Dendritic cell treated with granulocyte-macrophage colony-stimulating factor and Interleukin-4, amounts not matched to agents 40 ng/mL and 50 ng/mL, for 4 days (primary cell): ENCODE results near the gene KIF6.

Source experiments
- H3K27ac Mint-ChIP-seq: one replicate; pipeline ENCODE4 v1.8.0; 2022; ENCODE audit warnings: mild to moderate bottlenecking, mixed read lengths
- H3K27me3 Mint-ChIP-seq: one replicate; pipeline ENCODE4 v1.8.0; 2022; ENCODE audit warnings: mild to moderate bottlenecking, mixed read lengths
- H3K36me3 Mint-ChIP-seq: one replicate; pipeline ENCODE4 v1.8.0; 2022; ENCODE audit warnings: low read depth, mixed read lengths
- H3K4me1 Mint-ChIP-seq: one replicate; pipeline ENCODE4 v1.8.0; 2022; ENCODE audit warnings: low read depth, mixed read lengths
- H3K4me3 Mint-ChIP-seq: one replicate; pipeline ENCODE4 v1.8.0; 2022; ENCODE audit warnings: mild to moderate bottlenecking, moderate library complexity, mixed read lengths
- H3K9me3 Mint-ChIP-seq: one replicate; pipeline ENCODE4 v1.8.0; 2022; ENCODE audit warnings: mixed read lengths
- intact Hi-C: fragments of 100-400 bp; cut with micrococcal nuclease; formaldehyde crosslinking; loops from one replicate; pipeline ENCODE4 v1.15.0; 2022

Gene KIF6

GRCh38 chr6:39386487-39386886 is 338.7 kb downstream of the KIF6 start:
- no peak overlapping the region for H3K27ac Mint-ChIP-seq
- no peaks in the 10 kb centered on the region for H3K4me1 Mint-ChIP-seq
- no peaks in the 10 kb centered on the region for H3K9me3 Mint-ChIP-seq
- no peak overlapping the region for H3K4me3 Mint-ChIP-seq
- intact Hi-C loops: no loop called here
- H3K27me3 Mint-ChIP-seq: peaks cover 4% of the 10 kb centered on the region
- no peaks in the 10 kb centered on the region for H3K36me3 Mint-ChIP-seq

DNA sequence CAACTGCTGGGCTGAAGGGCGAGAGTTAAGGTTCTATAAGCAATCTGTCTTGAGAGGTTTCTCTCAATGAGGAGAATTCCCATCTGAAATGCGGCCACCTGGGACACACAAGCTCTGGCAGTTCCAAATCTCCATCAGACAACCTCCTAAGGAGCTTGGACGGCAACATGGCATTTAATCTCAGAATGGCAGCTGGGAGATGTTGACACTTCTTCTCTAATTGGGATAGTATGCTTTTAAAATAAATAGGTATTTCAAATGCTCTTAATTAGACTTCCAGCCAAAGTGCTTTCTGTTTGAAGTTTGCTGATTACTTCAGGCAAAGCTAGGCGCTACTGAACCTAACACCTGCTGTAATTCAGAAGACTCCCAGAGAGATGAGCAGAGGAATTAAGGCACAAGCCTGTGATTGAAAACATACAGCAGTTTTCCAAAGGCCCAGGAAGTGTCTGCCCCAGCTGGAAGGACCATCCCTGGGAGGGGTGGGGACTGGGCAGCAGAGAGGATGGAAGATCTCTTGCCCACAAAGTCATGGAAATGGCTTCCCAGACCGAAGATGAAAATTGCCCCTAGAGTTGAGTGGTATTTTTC is 343.6 kb downstream of the KIF6 start:
- Mint-ChIP-seq H3K9me3 (no peaks in the 10 kb centered on the region), H3K4me1 (no peaks in the 10 kb centered on the region), H3K27me3 (peaks cover 4% of the 10 kb centered on the region), H3K4me3 (no peak overlapping the region), H3K27ac (no peak overlapping the region), H3K36me3 (no peaks in the 10 kb centered on the region)
- intact Hi-C loops: no loop called here

GRCh38 chr6:39380837-39381549 is 344.2 kb downstream of the KIF6 start:
- Mint-ChIP-seq H3K27ac (no peak overlapping the region), H3K9me3 (no peaks in the 10 kb centered on the region), H3K4me1 (no peaks in the 10 kb centered on the region), H3K4me3 (no peak overlapping the region), H3K36me3 (no peaks in the 10 kb centered on the region), H3K27me3 (peaks cover 3% of the 10 kb centered on the region)
- intact Hi-C loops: no loop called here

DNA sequence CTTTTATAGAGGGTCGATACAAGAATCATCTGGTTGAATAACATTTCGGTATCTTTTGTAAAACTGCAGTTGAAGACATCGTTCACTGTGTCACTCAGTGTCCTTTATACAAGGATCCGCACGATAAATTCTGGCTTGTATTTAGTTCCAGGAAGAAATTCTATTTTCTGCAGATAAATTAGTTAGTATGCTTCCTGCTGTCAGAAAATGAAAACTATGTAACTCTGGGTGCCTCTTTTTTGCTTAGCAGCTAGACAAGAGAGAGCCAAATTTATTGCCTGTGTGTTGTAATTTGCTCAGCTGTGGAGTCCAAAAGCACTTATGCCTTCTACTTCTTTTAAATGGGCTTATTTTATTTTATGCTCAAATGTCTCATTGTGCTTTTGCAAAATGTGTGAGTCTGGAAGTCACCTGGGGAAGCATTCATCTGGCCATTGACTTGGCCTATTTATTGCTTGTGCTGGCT is 346.2 kb downstream of the KIF6 start:
- no peaks in the 10 kb centered on the region for H3K9me3 Mint-ChIP-seq
- no peaks in the 10 kb centered on the region for H3K36me3 Mint-ChIP-seq
- intact Hi-C loops: no loop called here
- H3K27ac Mint-ChIP-seq: no peak overlapping the region
- no peaks in the 10 kb centered on the region for H3K4me1 Mint-ChIP-seq
- H3K4me3 Mint-ChIP-seq: no peak overlapping the region
- H3K27me3 Mint-ChIP-seq: peaks cover 3% of the 10 kb centered on the region

DNA sequence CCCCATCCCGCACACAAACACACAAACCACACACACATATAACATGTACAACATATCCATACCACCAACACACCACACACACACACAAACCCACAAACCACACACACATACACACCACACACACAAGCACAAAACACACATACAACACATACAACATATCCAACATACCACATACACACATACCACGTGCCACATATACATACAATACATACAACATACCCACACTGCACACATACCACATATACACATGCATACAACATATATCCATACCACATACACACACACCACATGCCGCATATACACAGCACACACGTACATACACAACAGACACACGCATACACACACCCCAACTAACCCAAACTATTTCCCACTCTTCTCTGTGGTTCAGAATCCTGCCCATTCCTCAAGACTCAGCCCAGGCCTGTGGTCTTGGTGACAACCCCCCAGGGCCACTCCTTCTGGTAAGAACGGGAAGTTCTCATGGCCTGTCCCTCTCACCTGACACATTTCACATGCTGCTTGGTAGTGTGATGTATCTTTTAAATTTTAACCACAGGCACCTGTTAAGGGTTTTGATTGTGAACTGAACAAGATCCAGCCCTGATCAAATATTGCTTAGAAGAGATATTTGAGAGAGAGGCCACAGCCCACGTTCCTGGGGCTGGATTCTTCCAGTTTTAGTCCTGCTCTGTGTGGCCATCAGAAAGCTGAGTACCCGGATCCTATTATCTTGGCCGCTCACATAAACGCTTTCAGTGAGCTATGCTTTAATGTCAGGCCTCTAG is 346.8 kb downstream of the KIF6 start:
- intact Hi-C loops: no loop called here
- Mint-ChIP-seq H3K27ac (no peak overlapping the region), H3K27me3 (peaks cover 3% of the 10 kb centered on the region), H3K36me3 (no peaks in the 10 kb centered on the region), H3K4me3 (no peak overlapping the region), H3K9me3 (no peaks in the 10 kb centered on the region), H3K4me1 (no peaks in the 10 kb centered on the region)

- Mint-ChIP-seq H3K36me3 (no peaks in the 10 kb centered on the region), H3K4me1 (no peaks in the 10 kb centered on the region), H3K27ac (no peak overlapping the region), H3K9me3 (no peaks in the 10 kb centered on the region), H3K4me3 (no peak overlapping the region), H3K27me3 (peaks cover 1% of the 10 kb centered on the region)
- intact Hi-C loops: no loop called here
Observed at GRCh38 chr6:39377539-39377950, 347.7 kb downstream of the KIF6 start.

DNA sequence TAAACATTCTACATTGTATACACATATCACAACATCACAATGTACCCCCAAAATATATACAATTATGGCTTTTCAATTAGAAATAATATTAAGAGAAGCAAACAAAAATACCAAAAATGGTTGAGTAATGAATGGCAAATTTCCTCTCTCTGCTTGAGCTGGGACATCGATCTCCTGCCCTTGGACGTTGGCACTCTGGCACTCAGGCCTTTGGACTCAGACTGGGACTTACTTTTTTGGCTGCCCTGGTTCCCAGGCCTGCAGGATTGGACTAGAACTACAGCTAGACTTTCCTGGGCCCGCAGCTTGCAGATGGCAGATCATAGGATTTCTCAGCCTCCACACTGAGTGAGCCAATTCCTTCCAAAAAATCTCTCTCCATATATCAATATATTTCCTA is 349.8 kb downstream of the KIF6 start:
- Mint-ChIP-seq H3K4me1 (no peaks in the 10 kb centered on the region), H3K36me3 (no peaks in the 10 kb centered on the region), H3K27me3 (peaks cover 7% of the 10 kb centered on the region), H3K27ac (no peak overlapping the region), H3K4me3 (no peak overlapping the region), H3K9me3 (no peaks in the 10 kb centered on the region)
- intact Hi-C loops: no loop called here

DNA sequence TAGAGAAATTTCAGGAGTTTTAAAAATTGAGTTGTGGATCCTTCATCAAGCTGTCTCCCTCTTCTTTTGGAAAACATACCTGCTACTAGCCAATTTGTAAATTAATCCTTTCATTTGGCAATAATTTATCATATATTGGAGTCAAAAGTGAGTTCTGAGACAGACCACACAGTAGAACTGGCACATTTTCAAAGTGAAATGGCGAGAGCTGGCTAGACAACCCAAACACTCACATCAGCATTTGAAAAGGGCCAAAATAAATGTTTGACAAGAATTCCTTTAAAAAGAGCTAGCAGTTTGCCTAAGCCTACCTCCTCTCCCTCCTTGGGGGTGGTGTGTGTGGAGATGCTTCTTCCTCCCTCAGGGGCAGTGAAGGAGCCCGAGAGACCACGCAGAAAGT is 354.8 kb downstream of the KIF6 start:
- Mint-ChIP-seq H3K36me3 (no peaks in the 10 kb centered on the region), H3K27ac (no peak overlapping the region), H3K27me3 (peaks cover 9% of the 10 kb centered on the region), H3K4me3 (no peak overlapping the region), H3K9me3 (no peaks in the 10 kb centered on the region), H3K4me1 (no peaks in the 10 kb centered on the region)
- intact Hi-C loops: no loop called here

DNA sequence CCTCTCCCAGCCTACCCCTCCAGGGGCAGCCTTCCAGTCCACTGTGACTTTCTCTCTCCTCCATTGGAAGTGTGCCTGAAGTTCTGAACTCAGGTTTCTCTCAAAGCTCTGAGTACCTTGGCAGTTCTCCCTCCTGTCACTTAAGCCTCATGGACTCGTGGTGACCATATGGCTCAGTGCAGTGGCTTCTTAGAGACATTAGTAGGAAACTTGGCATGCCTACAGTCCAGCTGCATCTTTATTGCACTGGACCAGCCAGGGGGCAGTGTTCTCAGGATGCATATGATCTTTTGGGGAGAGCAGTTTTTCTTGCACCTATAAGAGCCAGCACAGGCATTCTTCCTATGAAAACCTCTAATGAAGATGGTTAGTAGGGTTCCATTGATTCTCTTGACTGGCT is 355.2 kb downstream of the KIF6 start:
- H3K4me3 Mint-ChIP-seq: no peak overlapping the region
- no peaks in the 10 kb centered on the region for H3K4me1 Mint-ChIP-seq
- H3K27me3 Mint-ChIP-seq: peaks cover 9% of the 10 kb centered on the region
- intact Hi-C loops: no loop called here
- H3K9me3 Mint-ChIP-seq: no peaks in the 10 kb centered on the region
- H3K27ac Mint-ChIP-seq: no peak overlapping the region
- no peaks in the 10 kb centered on the region for H3K36me3 Mint-ChIP-seq

GRCh38 chr6:39367700-39368099 is 357.5 kb downstream of the KIF6 start:
- Mint-ChIP-seq H3K27ac (no peak overlapping the region), H3K4me1 (no peaks in the 10 kb centered on the region), H3K9me3 (no peaks in the 10 kb centered on the region), H3K27me3 (peaks cover 9% of the 10 kb centered on the region), H3K36me3 (no peaks in the 10 kb centered on the region), H3K4me3 (no peak overlapping the region)
- intact Hi-C loops: no loop called here

DNA sequence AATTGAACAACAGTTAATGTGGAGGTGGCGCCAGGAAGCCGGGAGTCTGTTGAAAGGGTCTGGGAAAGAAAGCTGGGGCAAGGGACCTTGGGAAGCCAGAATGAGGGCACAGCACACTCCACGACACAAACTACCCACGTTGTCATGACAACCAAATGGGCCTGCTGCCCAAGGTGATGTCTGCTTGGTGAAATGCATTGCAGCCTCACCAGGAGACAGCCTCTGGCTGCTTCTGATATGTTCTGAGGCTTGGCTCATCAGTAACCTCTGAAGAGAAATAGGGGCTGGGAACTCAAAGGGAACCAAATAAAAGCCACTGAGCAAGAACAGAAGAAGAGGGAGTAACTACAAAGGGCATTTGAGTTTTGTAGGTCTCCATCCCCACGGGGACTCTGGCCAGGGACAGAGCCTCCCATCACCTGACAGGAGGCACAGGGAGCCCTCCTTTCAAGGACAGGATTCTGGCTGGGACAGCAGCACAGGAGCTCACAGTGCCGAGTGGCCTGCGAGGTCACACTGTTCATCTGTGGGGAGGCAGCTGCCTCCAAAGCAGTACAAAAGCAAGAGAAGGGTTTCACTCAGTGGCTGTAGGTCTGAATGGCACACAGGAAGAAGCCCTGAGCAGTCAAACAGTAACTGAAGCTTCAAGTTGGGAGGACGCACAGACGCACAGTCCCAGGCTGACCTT is 358.1 kb downstream of the KIF6 start:
- Mint-ChIP-seq H3K27ac (no peak overlapping the region), H3K4me1 (peaks cover 5% of the 10 kb centered on the region), H3K27me3 (peaks cover 9% of the 10 kb centered on the region), H3K9me3 (no peaks in the 10 kb centered on the region), H3K36me3 (no peaks in the 10 kb centered on the region), H3K4me3 (no peak overlapping the region)
- intact Hi-C loops: no loop called here

- Mint-ChIP-seq H3K9me3 (no peaks in the 10 kb centered on the region), H3K27me3 (peaks cover 9% of the 10 kb centered on the region), H3K4me3 (no peak overlapping the region), H3K4me1 (peaks cover 10% of the 10 kb centered on the region), H3K27ac (no peak overlapping the region), H3K36me3 (no peaks in the 10 kb centered on the region)
- intact Hi-C loops: no loop called here
Observed at GRCh38 chr6:39365281-39366074, 359.7 kb downstream of the KIF6 start.

GRCh38 chr6:39363280-39363679 is 361.9 kb downstream of the KIF6 start:
- H3K27ac Mint-ChIP-seq: no peak overlapping the region
- intact Hi-C loops: loop anchor here (2.0 to 5.0 kb wide), 2 partner anchors 529 to 946 kb away; no protein-coding TSS in a partner anchor
- peaks cover 10% of the 10 kb centered on the region for H3K27me3 Mint-ChIP-seq
- H3K9me3 Mint-ChIP-seq: no peaks in the 10 kb centered on the region
- peaks cover 10% of the 10 kb centered on the region for H3K4me1 Mint-ChIP-seq
- no peaks in the 10 kb centered on the region for H3K36me3 Mint-ChIP-seq
- H3K4me3 Mint-ChIP-seq: no peak overlapping the region
